Measurements from ENCODE around the gene DLD.

Gene DLD

DNA sequence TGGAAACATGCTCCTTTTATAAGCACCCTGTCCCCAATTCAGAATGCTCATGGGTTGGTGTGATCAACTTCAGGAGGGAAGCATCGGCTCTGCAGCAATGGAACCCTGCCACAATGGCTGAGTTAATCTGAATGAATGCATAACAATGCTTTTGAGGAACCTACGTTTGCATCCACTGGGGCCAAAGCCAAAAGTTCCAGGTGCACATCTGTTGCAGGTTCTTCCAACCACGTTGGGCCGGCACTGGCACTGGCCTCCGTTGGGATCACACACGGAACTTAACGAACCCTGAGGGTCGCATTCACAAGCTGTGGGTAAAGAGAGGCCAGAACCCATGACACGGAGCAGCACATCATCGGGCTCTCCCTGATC, 68.5 kb downstream of the DLD start:
- TF ChIP-seq, protein P1, sequence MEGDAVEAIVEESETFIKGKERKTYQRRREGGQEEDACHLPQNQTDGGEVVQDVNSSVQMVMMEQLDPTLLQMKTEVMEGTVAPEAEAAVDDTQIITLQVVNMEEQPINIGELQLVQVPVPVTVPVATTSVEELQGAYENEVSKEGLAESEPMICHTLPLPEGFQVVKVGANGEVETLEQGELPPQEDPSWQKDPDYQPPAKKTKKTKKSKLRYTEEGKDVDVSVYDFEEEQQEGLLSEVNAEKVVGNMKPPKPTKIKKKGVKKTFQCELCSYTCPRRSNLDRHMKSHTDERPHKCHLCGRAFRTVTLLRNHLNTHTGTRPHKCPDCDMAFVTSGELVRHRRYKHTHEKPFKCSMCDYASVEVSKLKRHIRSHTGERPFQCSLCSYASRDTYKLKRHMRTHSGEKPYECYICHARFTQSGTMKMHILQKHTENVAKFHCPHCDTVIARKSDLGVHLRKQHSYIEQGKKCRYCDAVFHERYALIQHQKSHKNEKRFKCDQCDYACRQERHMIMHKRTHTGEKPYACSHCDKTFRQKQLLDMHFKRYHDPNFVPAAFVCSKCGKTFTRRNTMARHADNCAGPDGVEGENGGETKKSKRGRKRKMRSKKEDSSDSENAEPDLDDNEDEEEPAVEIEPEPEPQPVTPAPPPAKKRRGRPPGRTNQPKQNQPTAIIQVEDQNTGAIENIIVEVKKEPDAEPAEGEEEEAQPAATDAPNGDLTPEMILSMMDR (IDR thresholded peaks at IDR 0.05; ENCODE audit: low read depth, low read length): no peak
- H3K4me3 ChIP-seq (replicated peaks in 1 of 2; ENCODE audit: low read depth in 2 of 2, low read length in 2 of 2): no peak overlapping the region
- no peak for DNase-seq (ENCODE audit: low read depth in 2 of 2)

DNA sequence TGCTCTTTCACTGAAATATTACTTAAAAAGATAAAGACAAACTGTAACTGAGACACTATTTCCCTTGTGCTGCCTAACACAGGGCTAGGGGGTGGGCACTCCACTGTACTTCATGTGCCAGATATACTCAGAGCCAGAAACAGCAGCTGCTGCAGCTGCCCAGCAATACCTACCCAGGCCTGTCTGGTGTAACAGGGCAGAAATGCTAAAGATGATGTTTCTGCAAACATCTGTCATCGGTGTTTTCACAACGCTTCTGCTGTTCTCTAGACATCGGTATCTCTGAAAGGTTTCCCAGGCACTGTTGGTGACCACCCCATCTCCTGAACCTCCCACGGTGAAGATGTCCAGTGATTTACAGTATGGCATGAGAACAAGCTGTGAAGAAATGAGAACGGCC, 69.3 kb downstream of the DLD start:
- TF ChIP-seq, protein P1 (IDR thresholded peaks at IDR 0.05; ENCODE audit: low read depth, low read length): no peak
- no peak for DNase-seq (ENCODE audit: low read depth in 2 of 2)
- H3K4me3 ChIP-seq (replicated peaks in 1 of 2; ENCODE audit: low read depth in 2 of 2, low read length in 2 of 2): no peak overlapping the region

DNA sequence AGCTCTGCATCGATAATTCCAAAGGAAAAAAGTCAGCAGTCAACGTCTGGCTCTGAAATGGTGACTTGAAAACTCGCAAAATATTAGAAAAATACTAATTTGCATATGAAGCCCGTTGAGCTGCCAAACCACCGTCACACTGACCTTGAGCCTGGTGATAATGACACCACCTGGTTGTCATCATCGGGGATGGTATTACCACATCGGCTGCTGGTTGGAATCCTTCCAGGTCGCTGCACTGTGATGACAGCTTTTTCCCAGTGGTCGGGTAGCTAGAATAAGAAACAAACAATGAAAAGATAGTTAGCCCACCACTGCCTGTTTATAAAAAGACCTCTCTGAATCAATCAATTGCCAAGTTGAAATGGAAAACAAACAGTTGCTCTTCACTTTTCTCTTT, 70.4 kb downstream of the DLD start:
- TF ChIP-seq, protein P1 (IDR thresholded peaks at IDR 0.05; ENCODE audit: low read depth, low read length): no peak
- DNase-seq (ENCODE audit: low read depth in 2 of 2): peak; percentile 55 to 68
- H3K4me3 ChIP-seq (replicated peaks in 1 of 2; ENCODE audit: low read depth in 2 of 2, low read length in 2 of 2): no peak overlapping the region

DNA sequence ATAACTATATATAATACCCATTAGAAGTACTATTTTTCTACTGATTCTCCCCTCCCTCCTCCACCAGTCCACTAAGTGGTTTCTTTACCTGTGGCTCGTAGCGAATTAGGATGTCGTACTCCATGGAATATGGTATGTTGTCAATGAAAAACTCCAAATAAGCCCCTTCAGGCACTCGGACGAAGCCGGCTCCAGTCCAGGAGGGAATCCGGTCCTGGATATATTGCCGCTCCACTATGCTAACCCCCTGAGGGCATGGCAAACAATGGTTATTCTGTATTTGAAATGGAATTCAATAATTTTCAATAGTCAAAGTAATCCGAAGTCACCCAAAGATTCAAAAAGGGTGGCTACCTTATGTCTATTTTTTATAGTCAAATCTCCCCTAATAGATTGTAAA, 71.8 kb downstream of the DLD start:
- TF ChIP-seq, protein P1 (IDR thresholded peaks at IDR 0.05; ENCODE audit: low read depth, low read length): no peak
- DNase-seq (ENCODE audit: low read depth in 2 of 2): no peak
- no peak overlapping the region for H3K4me3 ChIP-seq (replicated peaks in 1 of 2; ENCODE audit: low read depth in 2 of 2, low read length in 2 of 2)

DNA sequence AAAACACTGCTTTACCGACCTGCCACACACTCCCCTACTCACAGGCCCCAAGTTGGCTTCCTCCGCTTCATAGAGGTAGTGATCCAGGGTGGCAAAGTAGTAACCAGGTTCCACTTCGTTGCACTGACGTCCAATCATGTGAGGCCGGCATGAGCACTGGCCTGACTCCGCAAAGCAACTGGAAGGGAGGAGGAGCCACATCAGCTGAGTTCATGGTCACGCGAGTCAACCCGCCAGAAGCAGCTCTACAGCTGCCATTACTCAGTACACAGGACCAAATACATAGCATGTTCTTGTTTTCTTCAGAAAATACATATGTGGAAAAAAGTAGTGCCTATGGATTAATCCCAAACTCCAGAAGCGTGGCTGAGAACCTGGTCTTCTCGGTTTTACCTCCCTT, 73.5 kb downstream of the DLD start:
- H3K4me3 ChIP-seq (replicated peaks in 1 of 2; ENCODE audit: low read depth in 2 of 2, low read length in 2 of 2): no peak overlapping the region
- TF ChIP-seq, protein P1 (IDR thresholded peaks at IDR 0.05; ENCODE audit: low read depth, low read length): no peak
- DNase-seq (ENCODE audit: low read depth in 2 of 2): no peak

DNA sequence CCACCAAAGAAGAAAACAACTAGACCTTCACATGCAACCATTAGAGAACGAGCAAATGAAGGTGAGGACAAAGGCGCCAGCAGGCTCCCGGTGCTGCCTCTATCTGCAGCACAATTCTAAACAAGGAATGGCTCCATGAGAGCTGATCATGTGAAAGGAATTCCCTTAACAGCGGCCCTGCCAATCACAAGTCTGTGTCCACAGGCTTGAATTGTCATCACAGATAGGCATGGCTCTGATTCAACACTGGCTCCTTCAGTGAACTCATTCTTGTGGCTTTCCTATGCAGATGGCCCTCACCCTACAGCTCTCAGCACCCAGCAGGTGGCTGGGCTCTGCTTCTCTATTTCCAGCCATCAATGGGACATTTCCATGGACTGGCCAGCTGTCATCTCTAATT, 75.7 kb downstream of the DLD start:
- TF ChIP-seq, protein P1 (IDR thresholded peaks at IDR 0.05; ENCODE audit: low read depth, low read length): peak; percentile 16
- peak; percentile 80 to 89 for DNase-seq (ENCODE audit: low read depth in 2 of 2)
- no peak overlapping the region for H3K4me3 ChIP-seq (replicated peaks in 1 of 2; ENCODE audit: low read depth in 2 of 2, low read length in 2 of 2)

DNA sequence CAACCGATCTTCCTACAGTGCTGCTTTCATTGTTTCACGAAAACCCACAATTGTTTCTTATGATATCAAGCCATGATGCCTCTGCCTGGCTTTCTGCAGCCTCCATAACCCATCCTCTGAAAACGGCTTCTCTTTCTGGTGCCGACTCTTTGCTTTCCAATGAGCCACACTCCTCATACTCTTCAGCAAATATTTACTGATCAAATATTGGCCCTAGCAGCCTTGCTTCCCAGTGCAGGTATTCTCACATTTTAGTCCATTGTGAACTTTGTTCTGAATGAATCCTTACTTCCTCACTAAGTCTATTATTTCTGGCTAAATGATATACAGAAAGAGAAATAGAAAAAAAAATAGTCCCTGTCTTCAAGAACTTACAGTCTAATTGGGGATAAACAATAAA, 76.4 kb downstream of the DLD start:
- no peak overlapping the region for H3K4me3 ChIP-seq (replicated peaks in 1 of 2; ENCODE audit: low read depth in 2 of 2, low read length in 2 of 2)
- TF ChIP-seq, protein P1 (IDR thresholded peaks at IDR 0.05; ENCODE audit: low read depth, low read length): no peak
- DNase-seq (ENCODE audit: low read depth in 2 of 2): no peak

Measured in cardiac fibroblast (primary cell).